OCI-LY7 (cell line): ENCODE data around the gene RARA. TPM values are rescaled to one million over a fixed set of nuclear protein-coding genes. Genes with fewer than 3 reads are reported as not detected.

ENCODE experiments used
- BruUV-seq: library from RNA; stranded (reverse); fragments of 400-500 nt; replicated peaks from 2 replicates; lab custom pipeline; 2021; lab: Mats Ljungman, UMichigan
- CTCF ChIA-PET: fragments of 300-600 bp; sonication (Branson Sonifier 250); formaldehyde crosslinking; loops from one replicate; lab custom pipeline; 2022; ENCODE audit warnings: antibody characterized with exemption; ENCODE audit not compliant: unreplicated experiment; lab: Charles Lee
- POLR2A ChIA-PET: fragments of 300-600 bp; sonication (Branson Sonifier 250); formaldehyde crosslinking; loops from one replicate; lab custom pipeline; 2022; ENCODE audit warnings: antibody characterized with exemption; lab: Charles Lee
- DNase-seq: peaks from one replicate; pipeline ENCODE4 v3.0.0-alpha.2; 2015; ENCODE audit warnings: low spot score
- H2AFZ ChIP-seq: fragments of 200-600 bp; sonication (generic), shearing (Covaris generic); 2 replicates; pipeline ENCODE4 v1.6.1; 2014; ENCODE audit warnings: mild to moderate bottlenecking, antibody characterized with exemption, low read length, moderate library complexity
- H3K27ac ChIP-seq: fragments of 200-600 bp; sonication (generic); 2 replicates; pipeline ENCODE4 v1.5.1; 2014; ENCODE audit warnings: mixed run types, low read depth, mild to moderate bottlenecking, moderate library complexity, low read length, inconsistent platforms; ENCODE audit not compliant: poor library complexity, severe bottlenecking
- H3K36me3 ChIP-seq: fragments of 200-600 bp; sonication (generic); 2 replicates; pipeline ENCODE4 v1.6.1; 2014; ENCODE audit warnings: mild to moderate bottlenecking, antibody characterized with exemption, low read length, moderate library complexity, mixed read lengths; ENCODE audit not compliant: insufficient read depth
- H3K4me1 ChIP-seq: fragments of 200-600 bp; sonication (generic); 2 replicates; pipeline ENCODE4 v1.5.1; 2014; ENCODE audit warnings: mild to moderate bottlenecking, low read length; ENCODE audit not compliant: insufficient read depth, poor library complexity, severe bottlenecking
- H3K4me2 ChIP-seq: fragments of 200-600 bp; sonication (generic); 2 replicates; pipeline ENCODE4 v1.6.1; 2014; ENCODE audit warnings: mild to moderate bottlenecking, low read length
- H3K4me3 ChIP-seq: fragments of 200-600 bp; sonication (generic); 2 replicates; pipeline ENCODE4 v1.5.1; 2014; ENCODE audit warnings: mild to moderate bottlenecking, low read depth, low read length; ENCODE audit not compliant: poor library complexity, severe bottlenecking
- H3K79me2 ChIP-seq: fragments of 200-600 bp; sonication (generic); 2 replicates; pipeline ENCODE4 v1.6.1; 2016; ENCODE audit warnings: low read depth, mild to moderate bottlenecking, low read length, moderate library complexity, mixed read lengths; ENCODE audit not compliant: insufficient read depth
- H3K9me2 ChIP-seq: fragments of 200-600 bp; sonication (generic); 2 replicates; pipeline ENCODE4 v1.6.1; 2016; ENCODE audit warnings: mild to moderate bottlenecking, low read length, mixed read lengths; ENCODE audit not compliant: insufficient read depth
- H3K9me3 ChIP-seq: fragments of 200-600 bp; sonication (generic); 2 replicates; pipeline ENCODE4 v1.6.1; 2014; ENCODE audit warnings: mild to moderate bottlenecking, mixed run types, low read length, mixed read lengths
- H4K20me1 ChIP-seq: fragments of 200-600 bp; sonication (generic); 2 replicates; pipeline ENCODE4 v1.6.1; 2014; ENCODE audit warnings: mild to moderate bottlenecking, antibody characterized with exemption, low read length, moderate library complexity, mixed read lengths; ENCODE audit not compliant: insufficient read depth
- CTCF ChIP-seq: fragments of 200-600 bp; sonication (generic); conservative IDR thresholded peaks from 2 replicates; pipeline ENCODE4 v1.5.1; 2014; ENCODE audit warnings: mild to moderate bottlenecking, antibody characterized with exemption, low read length, moderate library complexity, mixed read lengths
- EZH2phosphoT487 ChIP-seq: fragments of 200-600 bp; sonication (generic); IDR thresholded peaks from 2 replicates; pipeline ENCODE4 v1.6.1; 2018; ENCODE audit warnings: low read depth, borderline replicate concordance, mild to moderate bottlenecking, mixed run types, antibody characterized with exemption, low read length, moderate library complexity, mixed read lengths
- intact Hi-C: fragments of 100-400 bp; cut with micrococcal nuclease; formaldehyde crosslinking; loops from one replicate; pipeline ENCODE4 v1.10.0; 2022; ENCODE audit not compliant: unreplicated experiment
- total RNA-seq, 2 experiments: library from RNA; depleted of rRNA in 1 of 2; stranded (reverse); fragments of >200 nt in 1 of 2; shearing (Covaris generic) in 1 of 2; gene quantifications; 2 replicates each; pipeline ENCODE4 v1.2.3, GENCODE V29; 2014 to 2022

The RARA gene
- total RNA-seq, 2 experiments from 2014 or later = 3.1 to 8.6 TPM

GRCh38 chr17:40355123-40355803 lies 46.3 kb downstream of the RARA start:
- DNase-seq = peak; percentile 69
- ChIA-PET CTCF (interaction anchor here (1.0 to 1.4 kb wide), 2 partner anchors 14 to 48 kb away, joined by 3 to 4 read pairs; no protein-coding TSS in a partner anchor), POLR2A (no interaction called here)
- no peak overlapping the region for H3K4me2 ChIP-seq
- no peaks in the 10 kb centered on the region for H4K20me1 ChIP-seq
- no peaks in the 10 kb centered on the region for H3K36me3 ChIP-seq
- no peak overlapping the region for H2AFZ ChIP-seq
- no peaks in the 10 kb centered on the region for H3K9me2 ChIP-seq
- H3K27ac ChIP-seq = no peak overlapping the region
- H3K4me1 ChIP-seq = peaks cover 8% of the 10 kb centered on the region
- no peaks in the 10 kb centered on the region for H3K79me2 ChIP-seq
- intact Hi-C loops = loop anchor here (1.0 to 5.0 kb wide), 4 partner anchors 52 to 153 kb away; partner anchors contain the start of genes IGFBP4 and TOP2A
- TF ChIP-seq EZH2phosphoT487 (no peak), CTCF (peak; percentile 97)
- no peaks in the 10 kb centered on the region for H3K9me3 ChIP-seq
- H3K4me3 ChIP-seq = no peak overlapping the region
- BruUV-seq = no TSS peak

GRCh38 chr17:40355804-40356758 lies 47.1 kb downstream of the RARA start:
- DNase-seq = no peak
- BruUV-seq = no TSS peak

More at GRCh38 chr17:40355804-40356758, 47.1 kb downstream of the RARA start:
- intact Hi-C loops = loop anchor here (1.0 to 5.0 kb wide), 4 partner anchors 53 to 154 kb away; partner anchors contain the start of genes IGFBP4 and TOP2A
- no peaks in the 10 kb centered on the region for H3K9me3 ChIP-seq
- ChIA-PET CTCF (interaction anchor here (0.6 kb wide), 1 partner anchor 116 kb away, joined by 6 read pairs; no protein-coding TSS in a partner anchor), POLR2A (interaction anchor here (0.5 kb wide), 1 partner anchor 182 kb away, joined by 4 read pairs; no protein-coding TSS in a partner anchor)
- no peak overlapping the region for H3K4me3 ChIP-seq
- H3K9me2 ChIP-seq = no peaks in the 10 kb centered on the region
- H3K79me2 ChIP-seq = no peaks in the 10 kb centered on the region
- no peaks in the 10 kb centered on the region for H4K20me1 ChIP-seq
- peaks cover 8% of the 10 kb centered on the region for H3K4me1 ChIP-seq
- H3K4me2 ChIP-seq = no peak overlapping the region
- no peak overlapping the region for H3K27ac ChIP-seq
- TF ChIP-seq CTCF = no peak
- no peak for TF ChIP-seq EZH2phosphoT487
- H2AFZ ChIP-seq = no peak overlapping the region
- no peaks in the 10 kb centered on the region for H3K36me3 ChIP-seq
